ENCODE measurements around the gene RAPGEF6.
"Not testable (repeated sequence)": the region's sequence is repeated elsewhere in the genome, so short reads cannot be mapped to it uniquely, and the experiment has no call there.

Gene RAPGEF6

DNA sequence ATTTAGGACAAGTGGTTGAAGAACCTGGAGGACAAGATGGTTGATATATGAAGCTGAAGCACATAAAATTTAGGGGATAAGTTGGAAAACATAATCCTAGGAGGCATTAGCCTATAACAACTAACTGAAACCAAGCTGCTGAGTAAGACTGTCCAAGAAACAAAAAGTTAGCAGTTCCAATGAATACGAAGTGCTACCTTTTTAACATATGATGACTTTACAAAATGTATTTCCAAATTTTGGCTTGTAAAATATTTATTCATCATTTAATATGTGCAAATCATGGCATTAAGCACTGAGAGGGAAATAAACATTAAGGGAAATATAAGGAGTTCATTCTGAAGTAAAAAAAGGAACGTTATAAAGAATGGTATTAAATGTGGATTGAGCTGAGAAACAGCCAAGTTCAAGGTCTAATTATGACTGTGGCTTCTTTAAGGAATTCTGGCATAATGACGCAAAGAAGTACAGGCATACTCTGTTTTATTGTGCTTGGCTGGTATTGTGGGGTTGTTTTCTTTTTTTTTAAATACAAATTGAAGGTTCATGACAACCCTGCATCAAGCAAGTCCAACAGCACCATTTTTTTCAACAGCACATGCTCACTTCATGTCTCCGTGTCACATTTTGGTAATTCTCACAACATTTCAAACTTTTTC, 7.7 kb downstream of the RAPGEF6 start:
- H3K9me3 Mint-ChIP-seq = peaks cover 4% of the 10 kb centered on the region
- TF ChIP-seq, protein P1, sequence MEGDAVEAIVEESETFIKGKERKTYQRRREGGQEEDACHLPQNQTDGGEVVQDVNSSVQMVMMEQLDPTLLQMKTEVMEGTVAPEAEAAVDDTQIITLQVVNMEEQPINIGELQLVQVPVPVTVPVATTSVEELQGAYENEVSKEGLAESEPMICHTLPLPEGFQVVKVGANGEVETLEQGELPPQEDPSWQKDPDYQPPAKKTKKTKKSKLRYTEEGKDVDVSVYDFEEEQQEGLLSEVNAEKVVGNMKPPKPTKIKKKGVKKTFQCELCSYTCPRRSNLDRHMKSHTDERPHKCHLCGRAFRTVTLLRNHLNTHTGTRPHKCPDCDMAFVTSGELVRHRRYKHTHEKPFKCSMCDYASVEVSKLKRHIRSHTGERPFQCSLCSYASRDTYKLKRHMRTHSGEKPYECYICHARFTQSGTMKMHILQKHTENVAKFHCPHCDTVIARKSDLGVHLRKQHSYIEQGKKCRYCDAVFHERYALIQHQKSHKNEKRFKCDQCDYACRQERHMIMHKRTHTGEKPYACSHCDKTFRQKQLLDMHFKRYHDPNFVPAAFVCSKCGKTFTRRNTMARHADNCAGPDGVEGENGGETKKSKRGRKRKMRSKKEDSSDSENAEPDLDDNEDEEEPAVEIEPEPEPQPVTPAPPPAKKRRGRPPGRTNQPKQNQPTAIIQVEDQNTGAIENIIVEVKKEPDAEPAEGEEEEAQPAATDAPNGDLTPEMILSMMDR (IDR thresholded peaks at IDR 0.05) = no peak

DNA sequence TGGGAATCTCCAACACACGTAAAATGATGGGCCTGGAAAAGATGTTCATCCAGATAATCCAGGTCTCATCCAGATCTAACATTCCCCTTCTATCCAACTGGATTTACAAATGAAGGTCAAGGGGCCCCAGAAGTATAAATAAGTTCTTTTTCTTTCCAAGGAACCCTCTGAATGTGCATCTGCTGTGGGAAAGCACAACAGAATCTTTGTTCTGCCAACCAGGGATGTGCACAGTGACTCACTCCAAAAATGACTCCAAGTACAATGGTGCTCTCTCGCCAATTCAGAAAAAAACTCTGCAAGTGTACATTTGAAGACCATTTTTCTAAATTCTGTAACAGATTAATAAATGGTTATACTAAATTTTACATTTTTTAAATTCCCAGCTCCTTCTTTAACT, 12.4 kb downstream of the RAPGEF6 start:
- H3K4me1 Mint-ChIP-seq = no peaks in the 10 kb centered on the region
- H3K9me3 Mint-ChIP-seq = peaks cover 4% of the 10 kb centered on the region
- DNase-seq = no peak
- TF ChIP-seq, protein P1 (IDR thresholded peaks at IDR 0.05) = no peak
- H3K4me3 Mint-ChIP-seq = no peak overlapping the region
- H3K27ac Mint-ChIP-seq = no peak overlapping the region
- H3K27me3 Mint-ChIP-seq (ENCODE audit: low read depth, poor library complexity) = no peaks in the 10 kb centered on the region
- peaks cover 34% of the 10 kb centered on the region for H3K36me3 Mint-ChIP-seq (ENCODE audit: low read depth)

More for the DNA sequence above, 7.7 kb downstream of the RAPGEF6 start:
- no peaks in the 10 kb centered on the region for H3K27me3 Mint-ChIP-seq (ENCODE audit: low read depth, poor library complexity)
- DNase-seq = no peak
- H3K27ac Mint-ChIP-seq = no peak overlapping the region
- no peak overlapping the region for H3K4me3 Mint-ChIP-seq
- H3K36me3 Mint-ChIP-seq (ENCODE audit: low read depth) = peaks cover 35% of the 10 kb centered on the region
- H3K4me1 Mint-ChIP-seq = no peaks in the 10 kb centered on the region

DNA sequence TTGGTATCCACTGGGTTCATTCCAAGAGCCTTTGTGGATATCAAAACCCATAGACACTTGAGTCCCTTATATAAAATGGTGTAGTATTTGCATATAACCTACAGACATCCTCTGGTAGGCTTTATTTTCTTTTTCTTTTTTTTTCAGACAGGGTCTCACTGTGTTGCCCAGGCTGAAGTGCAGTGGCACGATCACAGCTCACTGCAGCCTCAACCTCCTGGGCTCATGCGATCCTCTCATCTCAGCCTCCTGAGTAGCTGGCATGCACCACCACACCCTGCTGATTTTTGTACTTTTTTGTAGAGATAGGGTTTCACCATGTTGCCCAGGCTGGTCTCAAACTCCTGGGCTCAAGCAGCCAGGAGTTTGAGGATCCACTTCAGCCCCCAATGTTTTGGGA, 13.9 kb downstream of the RAPGEF6 start:
- H3K27ac Mint-ChIP-seq; H3K4me3 Mint-ChIP-seq; H3K27me3 Mint-ChIP-seq (ENCODE audit: low read depth, poor library complexity); H3K4me1 Mint-ChIP-seq; H3K9me3 Mint-ChIP-seq; DNase-seq: not testable (repeated sequence)
- peaks cover 39% of the 10 kb centered on the region for H3K36me3 Mint-ChIP-seq (ENCODE audit: low read depth)

DNA sequence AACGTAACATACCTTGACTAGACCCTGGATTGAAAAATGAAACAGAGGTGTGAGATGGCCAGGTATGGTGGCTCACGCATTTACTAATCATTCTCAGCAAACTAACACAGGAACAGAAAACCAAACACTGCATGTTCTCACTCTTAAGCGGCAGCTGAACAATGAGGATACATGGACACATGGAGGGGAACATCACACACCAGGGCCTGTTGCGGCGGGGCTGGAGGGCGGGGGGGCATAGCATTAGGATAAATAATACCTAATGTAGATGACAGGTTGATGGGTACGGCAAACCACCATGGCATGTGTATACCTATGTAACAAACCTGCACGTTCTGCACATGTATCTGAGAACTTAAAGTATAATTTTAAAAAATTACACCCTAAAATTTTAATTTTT, 15.9 kb downstream of the RAPGEF6 start:
- Mint-ChIP-seq H3K27me3 (ENCODE audit: low read depth, poor library complexity) (no peaks in the 10 kb centered on the region), H3K27ac (no peak overlapping the region), H3K9me3 (peaks cover 5% of the 10 kb centered on the region), H3K4me1 (no peaks in the 10 kb centered on the region), H3K4me3 (no peak overlapping the region), H3K36me3 (ENCODE audit: low read depth) (peaks cover 37% of the 10 kb centered on the region)
- DNase-seq = no peak
- TF ChIP-seq, protein P1 (IDR thresholded peaks at IDR 0.05) = no peak

DNA sequence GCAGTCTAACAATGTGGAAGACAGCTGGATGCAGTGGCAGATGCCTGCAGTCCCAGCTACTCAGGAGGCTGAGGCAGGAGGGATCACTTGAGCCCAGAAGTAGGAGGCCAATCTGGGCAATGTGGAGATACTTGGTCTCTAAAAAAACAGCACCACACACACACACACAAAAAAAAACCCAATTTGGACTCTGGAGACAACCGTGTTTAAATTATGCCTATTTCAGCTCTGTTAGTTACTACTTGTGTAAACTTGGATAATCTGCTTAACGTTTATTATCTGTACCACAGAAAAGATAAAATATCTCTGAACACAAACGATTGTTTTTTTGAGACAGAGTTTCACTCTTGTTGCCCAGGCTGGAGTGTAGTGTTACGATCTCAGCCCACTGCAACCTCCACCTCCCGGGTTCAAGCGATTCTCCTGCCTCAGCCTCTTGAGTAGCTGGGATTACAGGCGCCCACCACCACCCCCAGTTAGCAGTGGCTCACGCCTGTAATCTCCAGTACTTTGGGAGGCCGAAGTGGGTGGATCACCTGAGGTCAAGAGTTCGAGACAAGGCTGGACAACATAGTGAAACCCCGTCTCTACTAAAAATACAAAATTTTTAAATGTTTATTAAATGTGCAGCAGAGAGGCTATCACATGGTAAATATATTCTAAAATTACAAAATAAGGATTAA, 17.7 kb downstream of the RAPGEF6 start:
- Mint-ChIP-seq H3K27me3 (ENCODE audit: low read depth, poor library complexity) (no peaks in the 10 kb centered on the region), H3K9me3 (peaks cover 5% of the 10 kb centered on the region), H3K4me3 (no peak overlapping the region), H3K27ac (no peak overlapping the region), H3K4me1 (no peaks in the 10 kb centered on the region), H3K36me3 (ENCODE audit: low read depth) (peaks cover 31% of the 10 kb centered on the region)
- TF ChIP-seq, protein P1 (IDR thresholded peaks at IDR 0.05) = no peak
- DNase-seq = no peak

DNA sequence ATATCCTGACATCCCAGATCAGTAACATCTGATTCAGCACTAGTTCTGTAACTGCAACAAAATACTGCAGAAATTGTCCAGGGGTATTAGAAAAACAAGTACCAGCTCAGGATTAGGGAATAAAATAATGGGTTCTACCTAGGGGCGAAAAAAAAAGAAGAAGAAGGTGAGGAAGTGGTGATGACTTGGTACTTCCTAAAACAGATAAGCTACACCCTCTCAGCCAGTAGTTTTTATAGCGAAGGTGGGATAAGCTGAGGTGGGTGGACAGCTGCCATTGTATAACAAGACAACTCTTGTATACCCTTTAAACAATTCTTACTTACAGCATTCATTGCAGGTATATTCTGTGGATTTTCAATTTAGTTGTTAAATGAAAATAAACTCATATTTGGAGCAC, 19.1 kb downstream of the RAPGEF6 start:
- Mint-ChIP-seq H3K27ac (no peak overlapping the region), H3K36me3 (ENCODE audit: low read depth) (peaks cover 25% of the 10 kb centered on the region), H3K4me3 (no peak overlapping the region), H3K4me1 (no peaks in the 10 kb centered on the region), H3K9me3 (peaks cover 5% of the 10 kb centered on the region), H3K27me3 (ENCODE audit: low read depth, poor library complexity) (no peaks in the 10 kb centered on the region)
- no peak for DNase-seq
- TF ChIP-seq, protein P1 (IDR thresholded peaks at IDR 0.05) = no peak
